ENCODE results near the gene RALGAPA2.

The RALGAPA2 gene

GRCh38 chr20:20440886-20441658 is 271.4 kb downstream of the RALGAPA2 start:
- no peak for DNase-seq (ENCODE audit: low read depth in 1 of 2, low spot score in 1 of 2)

- no peak for DNase-seq (ENCODE audit: low read depth in 1 of 2, low spot score in 1 of 2)
Observed at GRCh38 chr20:20440481-20440880, 272.0 kb downstream of the RALGAPA2 start.

GRCh38 chr20:20439602-20440190 is 272.7 kb downstream of the RALGAPA2 start:
- DNase-seq (ENCODE audit: low read depth in 1 of 2, low spot score in 1 of 2): no peak

- no peak for DNase-seq (ENCODE audit: low read depth in 1 of 2, low spot score in 1 of 2)
Observed at GRCh38 chr20:20437314-20437713, 275.1 kb downstream of the RALGAPA2 start.

- DNase-seq (ENCODE audit: low read depth in 1 of 2, low spot score in 1 of 2): no peak
Observed at GRCh38 chr20:20436689-20437088, 275.8 kb downstream of the RALGAPA2 start.

- DNase-seq (ENCODE audit: low read depth in 1 of 2, low spot score in 1 of 2): no peak
Observed at GRCh38 chr20:20435453-20435852, 277.0 kb downstream of the RALGAPA2 start.

GRCh38 chr20:20432618-20433286 is 279.7 kb downstream of the RALGAPA2 start:
- DNase-seq (ENCODE audit: low read depth in 1 of 2, low spot score in 1 of 2): no peak

GRCh38 chr20:20430066-20430465 is 282.4 kb downstream of the RALGAPA2 start:
- no peak for DNase-seq (ENCODE audit: low read depth in 1 of 2, low spot score in 1 of 2)

- DNase-seq (ENCODE audit: low read depth in 1 of 2, low spot score in 1 of 2): no peak
Observed at GRCh38 chr20:20428067-20428466, 284.4 kb downstream of the RALGAPA2 start.

GRCh38 chr20:20427227-20427864 is 285.1 kb downstream of the RALGAPA2 start:
- no peak for DNase-seq (ENCODE audit: low read depth in 1 of 2, low spot score in 1 of 2)

- no peak for DNase-seq (ENCODE audit: low read depth in 1 of 2, low spot score in 1 of 2)
Observed at GRCh38 chr20:20426655-20426907, 285.9 kb downstream of the RALGAPA2 start.

- no peak for DNase-seq (ENCODE audit: low read depth in 1 of 2, low spot score in 1 of 2)
Observed at GRCh38 chr20:20425823-20426654, 286.4 kb downstream of the RALGAPA2 start.

- DNase-seq (ENCODE audit: low read depth in 1 of 2, low spot score in 1 of 2): no peak
Observed at GRCh38 chr20:20423117-20423516, 289.3 kb downstream of the RALGAPA2 start.

- DNase-seq (ENCODE audit: low read depth in 1 of 2, low spot score in 1 of 2): no peak
Observed at GRCh38 chr20:20417876-20418676, 294.4 kb downstream of the RALGAPA2 start.

- no peak for DNase-seq (ENCODE audit: low read depth in 1 of 2, low spot score in 1 of 2)
Observed at GRCh38 chr20:20415321-20415720, 297.1 kb downstream of the RALGAPA2 start.

GRCh38 chr20:20414640-20415220 is 297.7 kb downstream of the RALGAPA2 start:
- DNase-seq (ENCODE audit: low read depth in 1 of 2, low spot score in 1 of 2): no peak

- DNase-seq (ENCODE audit: low read depth in 1 of 2, low spot score in 1 of 2): no peak
Observed at GRCh38 chr20:20413810-20414281, 298.6 kb downstream of the RALGAPA2 start.

GRCh38 chr20:20412750-20413149 is 299.7 kb downstream of the RALGAPA2 start:
- no peak for DNase-seq (ENCODE audit: low read depth in 1 of 2, low spot score in 1 of 2)

GRCh38 chr20:20411836-20412235 is 300.6 kb downstream of the RALGAPA2 start:
- no peak for DNase-seq (ENCODE audit: low read depth in 1 of 2, low spot score in 1 of 2)

- DNase-seq (ENCODE audit: low read depth in 1 of 2, low spot score in 1 of 2): no peak
Observed at GRCh38 chr20:20411402-20411801, 301.0 kb downstream of the RALGAPA2 start.
